NCI-H446 treated with DMSO at 0.1 percent for 48 hours (cell line): ENCODE results near the gene STRIP1.

Source experiments
- DNase-seq: peaks from one replicate; lab custom pipeline; 2025; lab: John Stamatoyannopoulos, UW

Gene STRIP1, protein sequence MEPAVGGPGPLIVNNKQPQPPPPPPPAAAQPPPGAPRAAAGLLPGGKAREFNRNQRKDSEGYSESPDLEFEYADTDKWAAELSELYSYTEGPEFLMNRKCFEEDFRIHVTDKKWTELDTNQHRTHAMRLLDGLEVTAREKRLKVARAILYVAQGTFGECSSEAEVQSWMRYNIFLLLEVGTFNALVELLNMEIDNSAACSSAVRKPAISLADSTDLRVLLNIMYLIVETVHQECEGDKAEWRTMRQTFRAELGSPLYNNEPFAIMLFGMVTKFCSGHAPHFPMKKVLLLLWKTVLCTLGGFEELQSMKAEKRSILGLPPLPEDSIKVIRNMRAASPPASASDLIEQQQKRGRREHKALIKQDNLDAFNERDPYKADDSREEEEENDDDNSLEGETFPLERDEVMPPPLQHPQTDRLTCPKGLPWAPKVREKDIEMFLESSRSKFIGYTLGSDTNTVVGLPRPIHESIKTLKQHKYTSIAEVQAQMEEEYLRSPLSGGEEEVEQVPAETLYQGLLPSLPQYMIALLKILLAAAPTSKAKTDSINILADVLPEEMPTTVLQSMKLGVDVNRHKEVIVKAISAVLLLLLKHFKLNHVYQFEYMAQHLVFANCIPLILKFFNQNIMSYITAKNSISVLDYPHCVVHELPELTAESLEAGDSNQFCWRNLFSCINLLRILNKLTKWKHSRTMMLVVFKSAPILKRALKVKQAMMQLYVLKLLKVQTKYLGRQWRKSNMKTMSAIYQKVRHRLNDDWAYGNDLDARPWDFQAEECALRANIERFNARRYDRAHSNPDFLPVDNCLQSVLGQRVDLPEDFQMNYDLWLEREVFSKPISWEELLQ

DNA sequence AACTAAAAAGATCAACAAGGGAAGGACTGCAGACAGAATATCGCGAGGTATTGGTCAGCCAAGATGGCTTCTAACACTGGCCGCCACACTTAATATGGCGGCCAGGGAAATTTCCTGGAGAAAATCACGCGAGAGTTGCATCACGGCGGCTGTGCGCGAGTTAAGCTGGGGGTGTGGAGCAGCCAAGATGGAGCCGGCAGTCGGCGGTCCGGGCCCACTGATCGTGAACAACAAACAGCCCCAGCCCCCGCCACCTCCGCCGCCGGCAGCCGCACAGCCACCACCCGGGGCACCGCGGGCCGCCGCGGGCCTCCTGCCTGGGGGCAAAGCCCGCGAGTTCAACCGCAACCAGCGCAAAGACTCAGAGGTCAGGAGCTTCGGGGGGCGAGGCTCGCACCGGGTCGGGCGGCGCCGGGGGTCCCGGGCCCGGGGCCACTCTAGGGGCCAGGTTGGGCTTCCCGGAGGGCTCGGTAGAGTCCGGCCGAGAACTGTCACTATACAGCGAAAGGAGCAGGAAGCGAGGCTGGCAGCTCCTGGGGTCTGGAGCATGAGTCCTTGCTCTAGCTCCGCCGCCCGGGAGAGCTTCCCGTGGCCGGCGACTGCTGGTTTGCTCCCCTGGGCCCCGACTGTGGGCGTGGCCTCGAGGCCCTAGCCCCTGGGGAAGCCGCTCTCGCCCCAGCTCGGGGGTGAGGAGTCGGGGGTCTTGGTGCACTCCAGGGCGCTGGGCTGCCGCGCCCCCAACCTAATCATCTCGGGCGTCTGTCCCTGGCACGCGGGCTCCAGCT is at the start of gene STRIP1:
Gene STRIP1 (plus strand): TSS at position 174 of the 785 bp plus-strand sequence. CDS start 14 bp downstream, at position 188.
- peak; percentile 93 for DNase-seq

DNA sequence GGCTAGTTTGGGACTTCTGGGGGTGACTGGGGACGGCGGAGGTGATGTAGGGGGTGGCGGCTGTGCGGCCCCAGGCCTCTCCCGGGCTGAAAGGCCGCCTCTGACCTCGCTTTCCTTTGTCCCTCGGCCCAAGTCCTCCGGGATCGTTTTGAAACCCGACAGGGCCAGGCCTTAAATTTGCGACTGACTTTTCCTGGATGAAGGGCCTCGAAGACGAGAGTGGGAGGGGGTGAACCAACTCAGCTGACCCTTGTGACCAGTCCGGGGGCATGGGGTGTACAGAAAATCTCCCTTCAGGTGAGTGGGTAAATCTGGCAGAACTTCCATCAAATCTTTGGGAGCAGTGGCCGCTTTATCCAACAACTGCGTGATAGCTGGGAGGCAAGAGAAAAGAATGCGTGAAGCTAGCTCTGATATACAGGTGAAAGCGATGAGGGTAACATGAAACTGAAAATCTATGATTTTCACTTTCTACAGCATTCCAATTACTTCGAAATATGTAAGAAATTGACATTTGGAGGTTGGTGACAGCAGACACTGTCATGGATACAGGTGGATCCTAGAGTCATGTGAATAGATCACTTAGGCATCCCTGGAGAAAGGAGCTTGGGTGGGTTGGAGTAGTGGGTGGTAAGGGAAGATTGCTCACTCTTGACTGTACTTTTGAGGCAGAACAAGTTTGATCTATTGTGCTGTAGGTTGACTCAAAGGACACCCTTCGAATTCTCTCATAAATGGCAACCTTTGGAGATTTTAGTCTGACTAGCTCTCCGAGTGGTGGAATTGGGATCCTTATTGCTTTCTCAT is 49.0 kb upstream of the STRIP1 start:
- no peak for DNase-seq

DNA sequence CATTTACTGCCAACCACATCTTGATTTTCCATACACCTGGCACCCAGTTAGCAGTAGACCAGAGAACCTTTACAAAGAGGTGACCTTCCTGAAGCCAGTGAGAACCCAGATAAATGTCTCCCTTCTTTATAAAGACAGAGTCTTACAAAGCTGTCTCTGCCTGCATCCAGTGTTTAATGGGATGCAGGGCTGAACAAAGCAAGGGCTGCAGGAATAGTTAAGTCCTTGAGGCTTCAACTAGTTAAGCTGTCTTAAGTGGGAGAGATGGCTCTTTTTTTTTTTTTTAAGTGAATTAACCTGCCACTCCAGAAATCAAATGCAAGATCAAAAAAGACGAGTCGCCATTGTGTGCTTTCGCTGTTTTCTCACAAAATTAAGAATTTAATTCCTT is 48.4 kb upstream of the STRIP1 start:
- DNase-seq = no peak

DNA sequence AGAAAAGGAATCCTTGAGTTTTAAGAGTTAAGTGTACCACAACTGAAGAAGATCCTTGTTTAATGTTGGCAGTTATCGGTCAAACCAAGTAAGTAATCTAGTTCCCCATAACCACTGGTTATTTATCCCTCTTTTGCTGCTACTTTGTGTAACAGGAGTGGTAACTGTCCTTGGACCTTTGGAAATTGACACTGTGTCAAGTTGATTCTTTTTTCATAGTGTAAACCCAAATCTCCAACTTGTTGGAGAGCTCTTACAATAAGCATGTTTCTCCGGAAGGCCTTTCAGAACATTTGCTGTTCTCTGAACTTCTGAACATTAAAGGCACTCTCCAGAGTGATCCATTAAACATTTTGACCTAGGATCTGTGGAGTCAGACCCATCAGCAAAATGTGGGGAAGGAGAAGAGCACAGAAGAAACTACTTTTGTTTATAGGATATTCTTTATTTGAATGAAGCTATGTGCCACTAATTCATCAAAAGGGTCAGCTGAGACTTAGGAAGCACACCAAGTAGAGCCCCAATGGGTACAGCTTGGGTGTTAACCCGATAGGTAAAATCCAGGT is 46.0 kb upstream of the STRIP1 start:
- no peak for DNase-seq

DNA sequence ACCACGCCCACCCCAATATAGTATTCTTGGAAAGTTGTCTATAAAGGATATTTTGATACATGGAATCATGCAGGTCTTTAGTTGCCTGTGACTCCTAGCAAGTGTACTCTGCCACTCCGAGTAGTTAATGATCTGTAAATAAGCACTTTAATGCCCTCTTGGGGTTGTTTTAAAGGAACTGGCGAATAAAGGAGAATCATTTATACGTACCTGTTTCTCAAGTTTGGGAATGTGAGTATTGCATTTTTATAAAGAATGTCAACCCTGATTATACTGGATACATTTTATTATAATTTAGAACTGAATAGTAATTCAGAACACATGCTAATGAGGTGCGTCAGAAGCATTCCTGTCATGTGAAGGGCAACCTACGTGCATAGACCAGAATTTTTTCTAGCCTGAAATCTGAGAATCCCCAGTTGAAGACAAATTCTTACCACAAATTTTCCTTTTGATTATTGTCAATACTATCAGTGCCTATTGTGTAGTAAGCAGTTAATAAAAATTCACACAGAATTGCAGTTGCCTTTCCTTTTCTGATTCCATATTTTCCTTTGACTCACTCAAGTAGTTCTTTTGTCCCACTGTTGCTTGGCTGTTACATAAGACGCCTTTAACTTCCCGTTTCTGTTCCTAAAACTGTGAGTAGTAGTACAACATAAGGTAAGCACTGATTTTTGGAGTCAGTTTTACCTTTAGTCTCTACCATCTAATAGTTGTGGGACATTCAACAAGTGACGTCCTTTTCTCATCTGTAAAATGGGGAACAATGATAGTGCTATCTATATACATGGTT is 44.7 kb upstream of the STRIP1 start:
- DNase-seq = no peak

DNA sequence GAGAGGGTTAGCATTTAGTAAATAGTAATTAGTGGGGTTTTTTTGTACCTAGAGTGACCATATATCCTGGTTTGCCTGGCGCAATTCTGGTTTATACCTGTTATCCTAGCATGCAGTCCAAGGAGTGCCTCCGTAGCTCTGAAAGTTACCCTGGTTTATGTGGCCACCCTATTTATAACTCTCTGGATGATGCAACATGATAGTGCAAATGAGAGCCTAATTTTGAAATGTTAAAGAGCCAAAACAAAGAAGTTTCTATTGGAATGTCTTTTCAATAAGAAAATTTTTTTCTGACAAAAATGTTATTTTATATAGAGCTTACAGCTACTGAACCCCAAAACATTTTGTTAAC is 44.1 kb upstream of the STRIP1 start:
- DNase-seq = no peak

DNA sequence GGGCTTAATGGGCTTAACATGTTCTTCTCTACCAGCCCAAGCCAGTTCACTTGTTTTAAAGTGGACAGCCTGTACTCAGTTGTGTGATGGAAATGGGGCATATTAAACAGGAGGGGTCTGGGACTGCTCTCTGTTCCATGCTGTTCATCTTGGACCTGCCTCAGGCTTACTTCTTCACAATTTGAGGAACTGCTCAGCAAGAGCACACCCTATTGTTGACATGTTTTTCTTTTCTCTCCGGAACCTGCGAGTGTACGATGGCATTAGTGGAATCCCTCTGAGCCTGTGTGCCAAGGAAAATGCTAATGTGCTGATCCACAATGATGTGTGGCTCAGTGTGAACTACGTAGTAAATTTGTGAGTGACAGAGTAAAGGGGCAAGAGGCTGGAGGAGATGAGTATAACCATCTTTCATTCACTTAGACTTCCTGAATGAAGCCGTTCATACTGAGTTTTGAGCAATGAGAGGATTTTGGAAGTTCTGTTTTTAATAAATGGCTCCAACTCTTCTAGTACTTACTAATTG is 43.0 kb upstream of the STRIP1 start:
- no peak for DNase-seq

DNA sequence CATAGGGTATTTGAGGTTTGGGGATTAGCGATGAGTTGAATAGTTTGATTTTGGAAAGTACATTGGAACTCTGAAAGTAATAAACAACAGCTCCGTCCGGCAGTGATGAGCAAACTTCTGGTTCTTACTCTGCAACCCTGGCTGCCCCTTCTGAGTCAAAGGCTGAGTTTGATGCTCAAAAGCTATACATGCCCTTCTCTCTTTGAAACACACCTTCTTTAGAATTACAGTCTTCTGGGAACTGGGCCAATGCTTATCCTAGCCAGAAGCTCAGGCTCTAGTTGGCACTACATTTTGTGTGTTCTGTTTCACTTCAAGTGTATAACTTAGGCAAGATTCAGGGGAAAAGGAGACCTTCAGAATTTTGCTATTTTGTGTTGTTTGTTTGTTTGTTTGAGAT is 40.5 kb upstream of the STRIP1 start:
- peak; percentile 32 for DNase-seq

DNA sequence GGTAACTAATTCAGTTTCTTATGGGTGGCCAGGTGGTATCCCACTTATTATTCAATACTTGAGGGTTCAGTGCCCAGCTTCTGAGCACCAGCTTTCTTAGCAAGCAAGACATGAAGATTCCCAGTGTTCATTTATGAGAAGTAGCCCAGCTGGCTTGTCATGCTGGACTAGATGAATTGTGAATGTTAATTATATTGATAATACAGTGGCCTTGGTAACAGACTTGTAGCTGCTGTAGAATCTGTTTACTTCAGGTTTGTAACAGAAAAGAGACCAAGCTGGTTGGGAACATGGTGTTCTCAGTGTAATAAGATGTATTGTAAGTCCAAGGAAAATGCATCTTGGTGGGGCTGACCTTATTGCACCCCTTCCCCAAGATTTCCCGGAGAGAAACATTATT is 39.8 kb upstream of the STRIP1 start:
- DNase-seq = no peak

DNA sequence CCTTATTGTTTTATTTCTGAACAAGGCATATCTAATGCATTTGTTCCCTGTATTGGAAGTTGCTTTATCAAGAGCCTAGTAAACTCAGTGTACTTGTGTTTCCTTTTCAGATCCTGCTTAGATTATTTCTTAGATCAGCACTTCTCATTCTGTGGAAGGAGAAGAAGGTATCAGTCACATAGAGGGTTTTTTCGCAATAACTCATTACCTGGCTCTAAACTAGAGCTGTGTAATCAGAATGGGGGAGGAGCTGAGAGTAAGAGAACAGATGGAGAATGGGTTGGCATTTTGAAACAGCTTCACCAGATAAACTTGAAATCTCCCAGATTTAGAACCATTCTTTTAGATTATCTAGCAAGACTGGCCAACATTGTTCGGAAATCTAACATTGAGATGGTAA is 38.9 kb upstream of the STRIP1 start:
- no peak for DNase-seq

DNA sequence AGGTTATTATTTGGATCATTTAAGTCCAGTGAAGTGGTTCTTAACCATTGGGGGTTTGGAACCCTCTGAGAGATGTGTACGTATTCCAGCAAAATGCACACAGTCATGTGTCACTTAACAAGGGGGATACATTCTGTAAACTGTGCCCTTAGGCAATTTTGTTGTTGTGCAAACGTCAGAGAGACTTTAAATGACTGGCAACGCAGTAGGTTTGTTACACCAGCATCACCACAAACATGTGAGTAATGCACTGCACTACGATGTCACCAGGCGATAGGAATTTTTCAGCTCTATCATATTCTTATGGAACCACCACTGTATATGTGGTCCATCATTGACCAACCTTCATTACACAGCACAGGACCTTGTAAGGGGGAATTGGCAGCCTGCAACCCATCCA is 37.9 kb upstream of the STRIP1 start:
- DNase-seq = no peak

DNA sequence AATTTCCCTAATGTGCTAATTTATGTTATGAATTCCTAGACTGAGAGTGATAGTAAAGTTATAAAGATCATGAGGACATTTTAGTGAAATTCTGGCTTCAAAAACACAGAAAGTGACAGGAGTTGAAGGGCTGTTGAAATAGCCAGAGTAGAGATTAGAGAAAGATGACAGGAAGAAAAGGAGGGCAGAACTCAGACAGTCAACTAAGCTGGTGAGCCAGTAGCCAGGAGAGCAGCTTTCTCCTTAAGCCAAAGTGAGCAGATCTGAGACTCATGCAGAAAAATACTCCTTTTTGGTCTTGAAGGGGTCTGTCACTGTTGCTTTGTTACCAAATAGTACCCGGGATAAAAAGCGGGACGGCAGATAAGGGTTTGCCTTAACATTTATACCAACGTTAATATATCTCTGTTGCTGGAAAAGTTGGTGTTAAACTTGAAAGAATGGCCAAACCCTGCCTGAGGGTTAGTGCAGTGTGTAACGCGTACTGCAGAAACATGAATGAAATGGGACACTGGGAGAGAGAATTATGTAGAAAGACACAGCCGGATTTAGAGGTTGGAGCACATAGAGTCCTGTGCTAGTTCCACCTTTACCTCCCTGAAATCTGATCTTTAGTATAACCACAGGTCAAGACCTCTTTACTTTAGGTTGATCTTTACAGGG is 37.1 kb upstream of the STRIP1 start:
- DNase-seq = no peak

DNA sequence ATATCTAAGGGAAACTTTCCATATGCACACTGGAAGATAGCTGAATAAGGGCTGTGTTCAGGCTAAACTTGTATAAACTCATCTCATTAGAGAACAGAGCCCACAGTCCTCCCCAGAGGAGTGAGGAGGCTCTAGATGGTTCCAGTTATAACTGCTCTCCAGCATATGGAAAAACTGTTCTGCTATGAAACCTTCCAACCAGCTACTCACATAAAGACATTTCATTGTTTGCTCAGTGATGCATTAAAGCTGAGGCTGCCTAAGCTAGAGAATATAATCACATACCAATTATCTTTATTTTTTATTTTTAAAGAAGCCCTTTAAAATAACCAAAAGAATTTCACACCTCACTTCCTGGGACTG is 36.6 kb upstream of the STRIP1 start:
- no peak for DNase-seq

DNA sequence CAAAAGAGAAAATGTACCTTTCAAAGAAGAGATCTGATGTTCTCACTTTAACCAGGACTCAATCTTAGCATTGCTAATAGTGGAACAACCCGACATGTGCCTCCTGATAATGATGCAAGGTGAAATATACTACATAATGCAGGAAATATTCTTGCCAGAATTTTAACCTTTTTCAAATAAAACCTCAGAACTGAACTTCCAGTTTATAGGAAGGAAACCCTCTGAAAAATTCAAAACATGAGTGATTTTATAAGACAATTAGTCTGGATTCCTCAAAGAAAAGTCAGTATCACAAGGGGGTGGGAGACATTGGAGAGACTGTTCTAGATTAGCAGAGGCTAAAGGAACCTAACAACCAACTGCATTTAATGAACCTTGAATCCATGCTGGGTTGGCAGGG is 31.7 kb upstream of the STRIP1 start:
- DNase-seq = no peak

DNA sequence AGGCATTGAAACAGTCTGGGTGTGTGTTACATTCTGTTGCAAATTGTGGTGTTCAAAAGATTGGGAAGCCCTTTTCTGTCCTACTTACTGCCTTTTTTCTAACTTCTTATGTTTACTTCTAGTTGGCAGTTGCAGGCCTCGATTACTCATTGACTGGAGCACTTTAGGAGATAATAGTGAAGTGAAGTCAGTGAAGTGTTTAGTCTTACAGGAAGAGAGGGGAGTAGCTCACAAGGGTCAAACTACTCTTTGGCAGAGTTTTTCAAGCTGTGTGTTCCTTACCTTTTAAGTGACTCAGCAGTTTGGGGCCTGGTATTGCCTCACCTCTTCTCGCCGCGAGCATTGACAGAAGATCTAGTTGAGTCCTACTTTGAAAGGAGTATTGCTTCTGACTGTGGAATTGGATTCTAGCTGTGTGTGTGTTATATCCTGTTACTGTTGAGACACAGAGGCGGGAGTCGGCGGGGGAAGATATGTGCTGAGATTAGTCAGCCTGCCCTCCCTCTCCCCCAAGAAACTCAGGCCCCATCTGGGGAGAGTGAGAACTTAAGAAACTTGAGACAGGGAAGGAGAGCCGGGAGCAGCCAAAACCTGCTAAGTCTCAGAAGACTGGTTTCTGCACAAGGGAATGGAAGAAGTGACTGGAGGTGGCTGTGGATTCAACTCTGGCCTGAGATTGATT is 30.5 kb upstream of the STRIP1 start:
- DNase-seq = peak; percentile 5

DNA sequence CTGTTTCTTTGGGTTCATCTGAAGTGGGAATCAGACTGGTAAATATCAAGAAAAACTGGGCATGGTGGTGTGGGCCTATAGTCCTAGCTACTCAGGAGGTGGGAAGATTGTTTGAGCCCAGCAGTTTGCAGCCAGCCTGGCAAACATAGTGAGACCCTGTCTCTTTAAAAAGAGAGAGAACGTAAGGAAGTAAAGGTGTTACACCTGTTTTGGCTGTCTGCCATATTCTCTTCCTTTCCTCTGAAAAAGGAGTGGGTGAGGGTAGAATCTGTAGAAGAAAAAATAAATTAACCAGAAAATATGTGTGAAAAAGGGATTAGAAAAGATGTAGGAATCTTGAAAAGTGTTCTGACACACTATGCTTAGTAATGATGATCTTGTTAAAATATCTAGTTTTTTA is 29.8 kb upstream of the STRIP1 start:
- DNase-seq = no peak

DNA sequence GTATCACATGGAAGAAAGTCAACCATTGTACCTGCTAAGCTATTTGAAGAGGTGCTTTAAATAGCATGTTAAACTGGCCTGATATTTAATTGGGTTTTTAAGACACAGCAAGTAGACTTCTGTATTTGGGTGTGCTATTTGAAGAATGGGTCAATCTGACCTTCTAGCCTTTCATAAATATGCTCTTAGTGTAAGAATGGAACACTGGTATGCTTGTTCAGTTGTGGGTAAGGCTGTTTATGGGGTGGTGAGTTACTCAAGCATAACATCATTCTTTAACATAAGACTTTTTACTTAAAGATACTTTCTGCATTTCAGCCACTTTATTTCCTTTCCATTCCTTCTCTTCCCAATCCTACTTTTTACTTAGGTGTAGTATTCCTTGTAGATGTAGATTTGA is 28.5 kb upstream of the STRIP1 start:
- no peak for DNase-seq

DNA sequence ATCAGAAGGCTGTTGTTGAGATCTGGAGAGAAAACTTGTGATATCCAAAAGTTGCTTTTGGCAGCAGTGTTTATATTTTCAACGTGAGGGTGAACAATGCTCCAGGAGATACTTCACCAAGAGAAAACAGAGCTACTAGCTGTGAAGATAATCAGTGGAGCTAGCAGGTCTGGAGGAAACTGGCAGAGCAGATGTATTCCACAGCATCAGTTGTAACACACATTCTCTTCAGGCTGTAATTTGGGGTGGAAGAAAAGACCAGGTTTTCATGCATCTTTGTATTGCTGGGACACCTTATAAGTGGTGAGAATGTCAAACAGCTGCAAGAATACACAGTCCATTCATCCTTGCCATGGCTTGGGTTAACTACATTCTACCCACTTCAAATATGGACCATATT is 27.9 kb upstream of the STRIP1 start:
- DNase-seq = no peak
